ENCODE data around the gene INPP5B. TPM values are rescaled to one million over a fixed set of nuclear protein-coding genes. Genes with fewer than 3 reads are reported as not detected.
"Not testable (repeated sequence)": the region's sequence is repeated elsewhere in the genome, so short reads cannot be mapped to it uniquely, and the experiment has no call there.

Gene INPP5B
- total RNA-seq, 2 donors from 2014 or later, result 21.6 to 25.2 TPM

GRCh38 chr1:37949524-37950152 is 2.8 kb upstream of the INPP5B start:
- intact Hi-C loops (cut with DNase I, micrococcal nuclease), result no loop called here
- ATAC-seq (no peak), DNase-seq (no peak)

- no peak for DNase-seq
Measured at GRCh38 chr1:37948841-37949240, 2.0 kb upstream of the INPP5B start.

GRCh38 chr1:37948166-37948565 is 1.3 kb upstream of the INPP5B start:
- intact Hi-C loops (cut with DNase I, micrococcal nuclease), result no loop called here
- ATAC-seq (no peak), DNase-seq (no peak)

More at GRCh38 chr1:37948841-37949240, 2.0 kb upstream of the INPP5B start:
- intact Hi-C loops (cut with DNase I, micrococcal nuclease), result no loop called here
- ATAC-seq, result no peak

GRCh38 chr1:37947364-37947763 is 511 bp upstream of the INPP5B start:
- intact Hi-C loops (cut with DNase I, micrococcal nuclease), result no loop called here
- DNase-seq, result peak; percentile 51 to 75
- ATAC-seq, result peak; percentile 85

- DNase-seq, result peak; percentile 47 to 76
- ATAC-seq, result peak; percentile 40
- intact Hi-C loops (cut with DNase I, micrococcal nuclease), result no loop called here
Measured at GRCh38 chr1:37945743-37946702, 830 bp downstream of the INPP5B start.

- no peak for ATAC-seq
- intact Hi-C loops (cut with DNase I, micrococcal nuclease), result no loop called here
- no peak for DNase-seq
Measured at GRCh38 chr1:37945251-37945650, 1.6 kb downstream of the INPP5B start.

GRCh38 chr1:37944816-37945215 is 2.0 kb downstream of the INPP5B start:
- intact Hi-C loops (cut with DNase I, micrococcal nuclease), result no loop called here
- DNase-seq, result no peak
- ATAC-seq, result no peak

- intact Hi-C loops (cut with DNase I, micrococcal nuclease), result no loop called here
- ATAC-seq (no peak), DNase-seq (no peak)
Measured at GRCh38 chr1:37944086-37944763, 2.6 kb downstream of the INPP5B start.

- intact Hi-C loops (cut with DNase I, micrococcal nuclease), result no loop called here
- DNase-seq, result peak in 1 of 2 donors; percentile 45
- ATAC-seq, result peak; percentile 88
Measured at GRCh38 chr1:37940299-37940947, 6.4 kb downstream of the INPP5B start.

- intact Hi-C loops (cut with DNase I, micrococcal nuclease); ATAC-seq; DNase-seq: not testable (repeated sequence)
Measured at GRCh38 chr1:37936760-37937159, 10.1 kb downstream of the INPP5B start.

- intact Hi-C loops (cut with DNase I, micrococcal nuclease), result no loop called here
Measured at GRCh38 chr1:37932759-37933158, 14.1 kb downstream of the INPP5B start.

GRCh38 chr1:37931361-37932158 is 15.3 kb downstream of the INPP5B start:
- peak; percentile 99 for ATAC-seq
- intact Hi-C loops (cut with DNase I, micrococcal nuclease), result no loop called here
- DNase-seq, result peak; percentile 96 to 97

More at GRCh38 chr1:37932759-37933158, 14.1 kb downstream of the INPP5B start:
- DNase-seq (no peak), ATAC-seq (no peak)

GRCh38 chr1:37931102-37931360 is 15.8 kb downstream of the INPP5B start:
- intact Hi-C loops (cut with DNase I, micrococcal nuclease), result no loop called here
- DNase-seq (no peak), ATAC-seq (peak; percentile 23)

GRCh38 chr1:37930246-37931101 is 16.4 kb downstream of the INPP5B start:
- ATAC-seq (no peak), DNase-seq (no peak)
- intact Hi-C loops (cut with DNase I, micrococcal nuclease), result no loop called here

- intact Hi-C loops (cut with DNase I, micrococcal nuclease), result no loop called here
- ATAC-seq, result no peak
- DNase-seq, result no peak
Measured at GRCh38 chr1:37926038-37926924, 20.6 kb downstream of the INPP5B start.

- no peak for DNase-seq
- intact Hi-C loops (cut with DNase I, micrococcal nuclease), result no loop called here
- ATAC-seq, result no peak
Measured at GRCh38 chr1:37925316-37925715, 21.5 kb downstream of the INPP5B start.

- intact Hi-C loops (cut with DNase I, micrococcal nuclease), result no loop called here
- ATAC-seq (no peak), DNase-seq (no peak)
Measured at GRCh38 chr1:37923551-37923889, 23.3 kb downstream of the INPP5B start.
